ENCODE results near the gene CD99L2. TPM values are rescaled to one million over a fixed set of nuclear protein-coding genes. Genes with fewer than 3 reads are reported as not detected.

The CD99L2 gene
- total RNA-seq, 2 donors from 2014 or later = 22.1 to 28.7 TPM

- no peak overlapping the region for H3K27ac ChIP-seq
- peak; percentile 71 to 80 (median 76) for DNase-seq
- H3K4me1 ChIP-seq = no peaks in the 10 kb centered on the region
- H3K9me3 ChIP-seq = no peaks in the 10 kb centered on the region
- no peak for TF ChIP-seq POLR2A (IDR thresholded peaks at IDR 0.05)
- TF ChIP-seq, protein P1, sequence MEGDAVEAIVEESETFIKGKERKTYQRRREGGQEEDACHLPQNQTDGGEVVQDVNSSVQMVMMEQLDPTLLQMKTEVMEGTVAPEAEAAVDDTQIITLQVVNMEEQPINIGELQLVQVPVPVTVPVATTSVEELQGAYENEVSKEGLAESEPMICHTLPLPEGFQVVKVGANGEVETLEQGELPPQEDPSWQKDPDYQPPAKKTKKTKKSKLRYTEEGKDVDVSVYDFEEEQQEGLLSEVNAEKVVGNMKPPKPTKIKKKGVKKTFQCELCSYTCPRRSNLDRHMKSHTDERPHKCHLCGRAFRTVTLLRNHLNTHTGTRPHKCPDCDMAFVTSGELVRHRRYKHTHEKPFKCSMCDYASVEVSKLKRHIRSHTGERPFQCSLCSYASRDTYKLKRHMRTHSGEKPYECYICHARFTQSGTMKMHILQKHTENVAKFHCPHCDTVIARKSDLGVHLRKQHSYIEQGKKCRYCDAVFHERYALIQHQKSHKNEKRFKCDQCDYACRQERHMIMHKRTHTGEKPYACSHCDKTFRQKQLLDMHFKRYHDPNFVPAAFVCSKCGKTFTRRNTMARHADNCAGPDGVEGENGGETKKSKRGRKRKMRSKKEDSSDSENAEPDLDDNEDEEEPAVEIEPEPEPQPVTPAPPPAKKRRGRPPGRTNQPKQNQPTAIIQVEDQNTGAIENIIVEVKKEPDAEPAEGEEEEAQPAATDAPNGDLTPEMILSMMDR (IDR thresholded peaks at IDR 0.05) = peak; percentile 52 to 84 (median 78)
- H3K4me3 ChIP-seq = no peak overlapping the region
- WGBS, 2 donors = 35 to 73% methylated on average over 5 to 19 of the region's 26 CpGs
- peak; percentile 81 for ATAC-seq
- H3K27me3 ChIP-seq = no peaks in the 10 kb centered on the region
- H3K36me3 ChIP-seq (replicated peaks in 1 of 2; ENCODE audit: insufficient read depth in 1 of 2, low read depth in 2 of 2) = no peaks in the 10 kb centered on the region
- intact Hi-C loops (cut with DNase I) = loop anchor here (5.0 kb wide), 1 partner anchor 310 kb away; no protein-coding TSS in a partner anchor
Measured at GRCh38 chrX:150772150-150772970, 126.1 kb downstream of the CD99L2 start.

GRCh38 chrX:150771116-150771515, 127.4 kb downstream of the CD99L2 start:
- DNase-seq = no peak
- H3K27me3 ChIP-seq = no peaks in the 10 kb centered on the region
- H3K9me3 ChIP-seq = no peaks in the 10 kb centered on the region
- WGBS, 2 donors = 92 to 100% methylated on average over 1 to 9 of the region's 16 CpGs
- no peak for ATAC-seq
- no peak for TF ChIP-seq POLR2A (IDR thresholded peaks at IDR 0.05)
- TF ChIP-seq, protein P1 (IDR thresholded peaks at IDR 0.05) = no peak
- no peak overlapping the region for H3K27ac ChIP-seq
- no peak overlapping the region for H3K4me3 ChIP-seq
- intact Hi-C loops (cut with DNase I) = loop anchor here (5.0 kb wide), 1 partner anchor 311 kb away; no protein-coding TSS in a partner anchor
- no peaks in the 10 kb centered on the region for H3K4me1 ChIP-seq
- H3K36me3 ChIP-seq (replicated peaks in 1 of 2; ENCODE audit: insufficient read depth in 1 of 2, low read depth in 2 of 2) = no peaks in the 10 kb centered on the region

- ATAC-seq = no peak
- DNase-seq = no peak
- H3K4me3 ChIP-seq = no peak overlapping the region
- intact Hi-C loops (cut with DNase I) = loop anchor here (5.0 kb wide), 1 partner anchor 312 kb away; no protein-coding TSS in a partner anchor
- no peak overlapping the region for H3K27ac ChIP-seq
- H3K27me3 ChIP-seq = no peaks in the 10 kb centered on the region
- no peaks in the 10 kb centered on the region for H3K4me1 ChIP-seq
- H3K9me3 ChIP-seq = no peaks in the 10 kb centered on the region
- 86 to 94% methylated on average over 4 to 6 of the region's 17 CpGs for WGBS, 2 donors
- TF ChIP-seq, protein P1 (IDR thresholded peaks at IDR 0.05) = no peak
- no peak for TF ChIP-seq POLR2A (IDR thresholded peaks at IDR 0.05)
- no peaks in the 10 kb centered on the region for H3K36me3 ChIP-seq (replicated peaks in 1 of 2; ENCODE audit: insufficient read depth in 1 of 2, low read depth in 2 of 2)
Measured at GRCh38 chrX:150770623-150771022, 127.8 kb downstream of the CD99L2 start.

DNA sequence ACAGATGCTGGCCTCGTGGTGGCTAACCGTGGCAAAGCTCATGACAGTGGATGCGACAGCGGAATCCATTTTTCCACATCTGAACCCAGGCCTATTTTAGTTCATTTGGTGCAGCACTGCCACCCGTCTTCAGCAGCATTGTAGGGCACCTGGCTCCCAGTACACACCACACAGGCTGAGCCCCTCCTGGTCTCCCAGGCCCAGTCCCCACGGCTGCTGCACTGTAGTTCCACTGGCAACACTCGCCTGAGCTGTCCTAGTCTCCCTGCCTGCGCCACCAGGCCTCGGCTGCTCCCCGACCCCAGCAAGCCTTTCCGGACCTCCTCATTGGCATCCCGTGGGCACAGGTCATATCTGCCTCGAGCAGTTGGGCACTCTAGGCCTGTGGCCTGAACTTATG, 129.1 kb downstream of the CD99L2 start:
- WGBS, 2 donors = 86 to 91% methylated on average over 3 to 13 of the region's 13 CpGs
- Histone ChIP-seq H3K4me1 (no peaks in the 10 kb centered on the region), H3K27ac (no peak overlapping the region), H3K36me3 (replicated peaks in 1 of 2; ENCODE audit: insufficient read depth in 1 of 2, low read depth in 2 of 2) (no peaks in the 10 kb centered on the region), H3K4me3 (no peak overlapping the region), H3K9me3 (no peaks in the 10 kb centered on the region), H3K27me3 (no peaks in the 10 kb centered on the region)
- DNase-seq (no peak), ATAC-seq (no peak)
- intact Hi-C loops (cut with DNase I) = no loop called here
- TF ChIP-seq, protein P1 (IDR thresholded peaks at IDR 0.05) = no peak
- TF ChIP-seq POLR2A (IDR thresholded peaks at IDR 0.05) = no peak
